ENCODE results near the gene UGDH.

- peak; percentile 92 to 98 (median 96) for TF ChIP-seq POLR2AphosphoS5 (IDR thresholded peaks at IDR 0.05)
- peak; percentile 79 to 92 for TF ChIP-seq POLR2A (IDR thresholded peaks at IDR 0.05)
- TF ChIP-seq CTCF (IDR thresholded peaks at IDR 0.05): no peak
These were observed at the start of gene UGDH for GRCh38 chr4:39527296-39528060.
